HEK293T (cell line): Measurements from ENCODE around the gene HUS1.
A peak's percentile ranks its signal among the peaks of the same experiment; 100 is the strongest.
"Not testable (repeated sequence)": the region's sequence is repeated elsewhere in the genome, so short reads cannot be mapped to it uniquely, and the experiment has no call there.

Source experiments
- CTCF ChIA-PET: fragments of 350-600 bp; formaldehyde crosslinking; extraction: SDS; loops from one replicate; lab custom pipeline; 2021; ENCODE audit warnings: antibody characterized with exemption, inconsistent platforms; lab: Yijun Ruan, JAX
- POLR2A ChIA-PET: fragments of 350-600 bp; formaldehyde crosslinking; extraction: SDS; loops from one replicate; lab custom pipeline; 2020; ENCODE audit warnings: antibody characterized with exemption, inconsistent platforms; lab: Yijun Ruan, JAX
- DNase-seq: peaks from one replicate; pipeline ENCODE4 v3.0.0; 2012; ENCODE audit warnings: mixed read lengths; ENCODE audit errors: extremely low spot score
- ARNT ChIP-seq: fragments of 450-650 bp; IDR thresholded peaks from 2 replicates; pipeline ENCODE4 v1.6.1; 2017; ENCODE audit warnings: mild to moderate bottlenecking
- BHLHE40 ChIP-seq: fragments of 450-650 bp; IDR thresholded peaks from 2 replicates; pipeline ENCODE4 v1.6.1; 2016; ENCODE audit warnings: mild to moderate bottlenecking, moderate library complexity, borderline replicate concordance
- CTBP1 ChIP-seq: fragments of 450-650 bp; IDR thresholded peaks from 2 replicates; pipeline ENCODE4 v1.6.1; 2016; ENCODE audit warnings: borderline replicate concordance
- ELF4 ChIP-seq: fragments of 450-650 bp; IDR thresholded peaks from 2 replicates; pipeline ENCODE4 v1.6.1; 2017; ENCODE audit warnings: antibody characterized with exemption
- FOXA1 ChIP-seq: fragments of 450-650 bp; IDR thresholded peaks from 2 replicates; pipeline ENCODE4 v1.6.1; 2016; ENCODE audit warnings: mild to moderate bottlenecking
- FOXK2 ChIP-seq: fragments of 450-650 bp; IDR thresholded peaks from 2 replicates; pipeline ENCODE4 v1.6.1; 2016; ENCODE audit warnings: mild to moderate bottlenecking
- FOXM1 ChIP-seq: fragments of 450-650 bp; IDR thresholded peaks from 2 replicates; pipeline ENCODE4 v1.6.1; 2017; ENCODE audit warnings: mild to moderate bottlenecking, borderline replicate concordance
- HDGF ChIP-seq: fragments of 450-650 bp; IDR thresholded peaks from 2 replicates; pipeline ENCODE4 v1.6.1; 2017; ENCODE audit warnings: antibody characterized with exemption, borderline replicate concordance
- L3MBTL2 ChIP-seq: fragments of 450-650 bp; conservative IDR thresholded peaks from 2 replicates; pipeline ENCODE4 v1.6.1; 2016; ENCODE audit warnings: mild to moderate bottlenecking
- LEF1 ChIP-seq: fragments of 450-650 bp; IDR thresholded peaks from 2 replicates; pipeline ENCODE4 v1.6.1; 2017; ENCODE audit warnings: mild to moderate bottlenecking, borderline replicate concordance
- NFRKB ChIP-seq: fragments of 450-650 bp; IDR thresholded peaks from 2 replicates; pipeline ENCODE4 v1.6.1; 2016; ENCODE audit warnings: mild to moderate bottlenecking, moderate library complexity
- SP1 ChIP-seq: fragments of 450-650 bp; IDR thresholded peaks from 2 replicates; pipeline ENCODE4 v1.6.1; 2017
- SUZ12 ChIP-seq: fragments of 450-650 bp; IDR thresholded peaks from 2 replicates; pipeline ENCODE4 v1.6.1; 2016; ENCODE audit warnings: mild to moderate bottlenecking
- TARDBP ChIP-seq: fragments of 450-650 bp; IDR thresholded peaks from 2 replicates; pipeline ENCODE4 v1.6.1; 2016
- ZNF384 ChIP-seq: fragments of 450-650 bp; IDR thresholded peaks from 2 replicates; pipeline ENCODE4 v1.6.1; 2016
- TF ChIP-seq, protein P1 (sequence below): fragments of 450-650 bp; IDR thresholded peaks from 2 replicates; pipeline ENCODE4 v1.6.1; 2016

HUS1 gene

GRCh38 chr7:48011323-48011722 is 31.9 kb upstream of the HUS1 start:
- no peak for TF ChIP-seq FOXM1
- TF ChIP-seq TARDBP, result no peak
- TF ChIP-seq ARNT, result no peak
- TF ChIP-seq SUZ12, result no peak
- no peak for TF ChIP-seq BHLHE40
- no peak for TF ChIP-seq CTBP1
- TF ChIP-seq FOXK2, result no peak
- no peak for TF ChIP-seq HDGF
- no peak for TF ChIP-seq NFRKB
- TF ChIP-seq LEF1, result no peak
- CTCF ChIA-PET, result no interaction called here

DNA sequence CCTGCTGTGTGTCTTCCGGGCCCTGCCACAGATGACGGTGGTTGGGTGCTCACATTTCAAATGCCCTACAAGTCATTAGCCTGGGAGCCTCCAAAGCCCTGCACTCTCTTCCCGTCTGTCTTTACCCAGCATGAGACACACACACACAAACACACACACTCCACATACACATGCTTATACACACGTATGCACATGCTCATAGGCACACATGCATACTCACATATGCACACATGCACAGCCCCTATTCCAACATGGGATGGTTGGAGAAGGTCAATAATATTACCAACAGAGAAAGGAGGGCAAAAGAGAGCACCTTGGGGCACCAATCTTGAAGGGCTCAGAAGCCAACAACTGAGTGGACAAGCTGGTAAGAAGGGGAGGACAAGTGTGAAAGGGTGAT is 30.5 kb upstream of the HUS1 start:
- DNase-seq, result no peak
- TF ChIP-seq FOXK2 (no peak), ARNT (no peak), TARDBP (no peak), LEF1 (no peak)
- ChIA-PET POLR2A (no interaction called here), CTCF (no interaction called here)

More at GRCh38 chr7:48011323-48011722, 31.9 kb upstream of the HUS1 start:
- DNase-seq, result no peak
- POLR2A ChIA-PET, result no interaction called here

GRCh38 chr7:48009257-48009656 is 29.8 kb upstream of the HUS1 start:
- ChIA-PET CTCF (no interaction called here), POLR2A (no interaction called here)
- no peak for DNase-seq
- TF ChIP-seq SP1, result no peak

DNA sequence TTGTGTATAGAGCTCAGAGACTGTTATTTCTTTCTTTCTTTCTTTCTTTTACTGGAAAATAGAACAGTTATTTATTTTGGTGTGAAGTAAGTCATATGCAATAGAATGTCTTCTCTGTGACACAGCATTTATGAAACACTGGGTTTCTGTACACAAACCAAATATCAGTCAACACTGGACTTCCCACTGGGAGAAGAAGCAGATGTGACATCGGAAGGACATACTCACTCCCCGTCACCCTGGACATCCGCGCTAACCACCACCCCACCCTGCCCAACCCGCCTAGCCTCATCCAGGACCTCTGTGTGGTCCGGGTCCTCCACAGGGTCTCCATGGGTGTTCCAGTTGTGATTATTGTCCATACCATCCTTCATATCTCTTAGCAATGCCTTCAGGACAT is 27.5 kb upstream of the HUS1 start:
- no peak for DNase-seq
- ChIA-PET CTCF (no interaction called here), POLR2A (no interaction called here)
- no peak for TF ChIP-seq L3MBTL2
- no peak for TF ChIP-seq SP1
- no peak for TF ChIP-seq FOXK2
- TF ChIP-seq ARNT, result no peak
- no peak for TF ChIP-seq SUZ12
- no peak for TF ChIP-seq BHLHE40
- no peak for TF ChIP-seq NFRKB
- TF ChIP-seq CTBP1, result no peak
- no peak for TF ChIP-seq FOXM1
- TF ChIP-seq HDGF, result no peak
- no peak for TF ChIP-seq ELF4
- no peak for TF ChIP-seq LEF1
- no peak for TF ChIP-seq FOXA1
- TF ChIP-seq TARDBP, result no peak
- TF ChIP-seq ZNF384, result no peak
- TF ChIP-seq, protein P1, sequence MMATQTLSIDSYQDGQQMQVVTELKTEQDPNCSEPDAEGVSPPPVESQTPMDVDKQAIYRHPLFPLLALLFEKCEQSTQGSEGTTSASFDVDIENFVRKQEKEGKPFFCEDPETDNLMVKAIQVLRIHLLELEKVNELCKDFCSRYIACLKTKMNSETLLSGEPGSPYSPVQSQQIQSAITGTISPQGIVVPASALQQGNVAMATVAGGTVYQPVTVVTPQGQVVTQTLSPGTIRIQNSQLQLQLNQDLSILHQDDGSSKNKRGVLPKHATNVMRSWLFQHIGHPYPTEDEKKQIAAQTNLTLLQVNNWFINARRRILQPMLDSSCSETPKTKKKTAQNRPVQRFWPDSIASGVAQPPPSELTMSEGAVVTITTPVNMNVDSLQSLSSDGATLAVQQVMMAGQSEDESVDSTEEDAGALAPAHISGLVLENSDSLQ, result no peak

DNA sequence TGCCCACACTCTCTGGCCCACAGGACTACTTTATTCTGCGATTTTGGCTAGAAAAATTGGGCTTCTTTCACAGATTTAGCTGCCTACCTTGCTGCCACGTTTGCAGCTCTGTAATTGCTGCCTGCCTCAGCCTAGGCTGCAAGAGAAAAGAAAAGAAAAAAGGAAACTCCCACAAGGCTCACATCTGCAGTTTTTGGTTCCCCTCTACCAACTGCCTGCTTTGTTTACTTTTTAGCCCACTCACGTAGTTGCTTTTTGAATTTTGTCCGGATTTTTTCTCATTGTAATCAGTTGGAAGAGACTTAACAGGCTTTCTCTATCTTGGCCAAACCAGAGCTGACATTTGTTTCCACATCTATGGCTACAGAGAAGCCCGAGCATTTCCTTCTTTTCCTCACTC is 25.2 kb upstream of the HUS1 start:
- ChIA-PET POLR2A (no interaction called here), CTCF (no interaction called here)
- TF ChIP-seq ARNT (no peak), NFRKB (no peak), SUZ12 (no peak), SP1 (no peak), BHLHE40 (no peak), LEF1 (no peak), ELF4 (no peak)
- DNase-seq, result no peak

- no peak for DNase-seq
- CTCF ChIA-PET, result no interaction called here
- POLR2A ChIA-PET, result no interaction called here
- TF ChIP-seq, protein P1, result peak; percentile 43
- no peak for TF ChIP-seq FOXM1
These were observed 24.6 kb upstream of the HUS1 start for GRCh38 chr7:48004032-48004431.

DNA sequence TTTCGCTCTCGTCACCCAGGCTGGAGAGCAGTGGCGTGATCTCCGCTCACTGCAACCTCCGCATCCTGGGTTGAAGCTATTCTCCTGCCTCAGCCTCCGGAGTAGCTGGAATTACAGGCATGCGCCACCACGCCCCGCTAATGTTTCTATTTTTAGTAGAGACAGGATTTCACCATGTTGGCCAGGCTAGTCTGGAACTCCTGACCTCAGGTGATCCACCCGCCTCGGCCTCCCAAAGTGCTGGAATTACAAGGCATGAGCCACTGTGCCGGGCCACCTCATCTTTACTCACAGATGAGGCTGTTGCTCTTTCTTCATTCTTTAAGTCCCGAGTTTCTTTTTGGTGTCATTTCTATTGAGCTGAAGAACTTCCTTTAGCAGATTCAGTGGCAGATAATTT is 20.7 kb upstream of the HUS1 start:
- CTCF ChIA-PET, POLR2A ChIA-PET, DNase-seq: not testable (repeated sequence)

- TF ChIP-seq SUZ12 (no peak), FOXK2 (no peak)
- DNase-seq, result no peak
- ChIA-PET POLR2A (no interaction called here), CTCF (no interaction called here)
These were observed 20.0 kb upstream of the HUS1 start for GRCh38 chr7:47999413-47999812.

- no peak for TF ChIP-seq ZNF384
- TF ChIP-seq SP1, result no peak
- no peak for TF ChIP-seq FOXM1
- no peak for TF ChIP-seq L3MBTL2
- TF ChIP-seq ELF4, result no peak
- no peak for TF ChIP-seq NFRKB
- TF ChIP-seq ARNT, result no peak
- DNase-seq, result no peak
- POLR2A ChIA-PET, result no interaction called here
- CTCF ChIA-PET, result no interaction called here
These were observed 13.0 kb upstream of the HUS1 start for GRCh38 chr7:47992446-47992845.
